HepG2 (cell line): ENCODE results near the gene NCMAP. TPM values are rescaled to one million over a fixed set of nuclear protein-coding genes. Genes with fewer than 3 reads are reported as not detected.

Experiments
- ATF1 ChIP-seq: IDR thresholded peaks from 2 replicates; pipeline ENCODE4 v1.6.1; 2016; ENCODE audit warnings: mild to moderate bottlenecking, control low read depth
- CHCHD3 ChIP-seq: sonication (generic); formaldehyde crosslinking; IDR thresholded peaks from 2 replicates; pipeline ENCODE4 v1.8.0; 2022; ENCODE audit warnings: mild to moderate bottlenecking, missing genetic modification reagents, moderate library complexity
- ERF ChIP-seq: IDR thresholded peaks from 2 replicates; pipeline ENCODE4 v1.6.1; 2018; ENCODE audit warnings: missing biosample characterization, missing genetic modification reagents
- FOXA3 ChIP-seq: IDR thresholded peaks from 2 replicates; pipeline ENCODE4 v1.6.1; 2016; ENCODE audit warnings: missing genetic modification reagents, missing compliant biosample characterization
- GATAD2A ChIP-seq: IDR thresholded peaks from 2 replicates; pipeline ENCODE4 v1.6.1; 2016
- ISX ChIP-seq: sonication (generic); formaldehyde crosslinking; conservative IDR thresholded peaks from 2 replicates; pipeline ENCODE4 v1.5.0; 2020; ENCODE audit warnings: missing genetic modification reagents
- MATR3 ChIP-seq: sonication (generic); formaldehyde crosslinking; IDR thresholded peaks from 2 replicates; pipeline ENCODE4 v1.4.0; 2020; ENCODE audit warnings: missing genetic modification reagents
- MYC ChIP-seq: sonication (generic); formaldehyde crosslinking; IDR thresholded peaks from 2 replicates; pipeline ENCODE4 v1.9.0; 2021; ENCODE audit warnings: missing genetic modification reagents, borderline replicate concordance
- POGZ ChIP-seq: sonication (generic); formaldehyde crosslinking; IDR thresholded peaks from 2 replicates; pipeline ENCODE4 v1.4.0; 2020; ENCODE audit warnings: mild to moderate bottlenecking, missing genetic modification reagents
- SOX6 ChIP-seq, 2 experiments: fragments of 450-650 bp in 1 of 2; sonication (generic) in 1 of 2; formaldehyde crosslinking in 1 of 2; IDR thresholded peaks; 2 replicates each; pipeline versions ENCODE4 v1.4.0 to v1.6.1; 2017 to 2020; ENCODE audit warnings: antibody characterized with exemption in 1 of 2, mild to moderate bottlenecking in 1 of 2, missing genetic modification reagents in 1 of 2
- ZC3H13 ChIP-seq: sonication (generic); formaldehyde crosslinking; IDR thresholded peaks from 2 replicates; pipeline ENCODE4 v1.8.1; 2023; ENCODE audit warnings: mild to moderate bottlenecking, missing genetic modification reagents, moderate library complexity
- ZMAT3 ChIP-seq: sonication (generic); formaldehyde crosslinking; conservative IDR thresholded peaks from 2 replicates; pipeline ENCODE4 v1.7.0; 2021; ENCODE audit warnings: missing genetic modification reagents
- ZMYM2 ChIP-seq: sonication (generic); formaldehyde crosslinking; IDR thresholded peaks from 2 replicates; pipeline ENCODE4 v1.8.0; 2022; ENCODE audit warnings: mild to moderate bottlenecking, missing genetic modification reagents
- ZNF331 ChIP-seq: sonication (generic); formaldehyde crosslinking; IDR thresholded peaks from 2 replicates; pipeline ENCODE4 v1.4.0; 2020; ENCODE audit warnings: missing genetic modification reagents
- ZNF430 ChIP-seq: sonication (generic); formaldehyde crosslinking; IDR thresholded peaks from 2 replicates; pipeline ENCODE4 v1.9.0; 2021; ENCODE audit warnings: mild to moderate bottlenecking, missing genetic modification reagents
- ZNF451 ChIP-seq: sonication (generic); formaldehyde crosslinking; IDR thresholded peaks from 2 replicates; pipeline ENCODE4 v1.5.0; 2020; ENCODE audit warnings: mild to moderate bottlenecking, missing genetic modification reagents
- ZNF605 ChIP-seq: sonication (generic); formaldehyde crosslinking; IDR thresholded peaks from 2 replicates; pipeline ENCODE4 v1.8.0; 2022; ENCODE audit warnings: mild to moderate bottlenecking, missing genetic modification reagents
- polyA plus RNA-seq, 8 experiments: library from polyadenylated mRNA; depleted of rRNA in 3 of 8; stranded (reverse) in 7 of 8; unstranded in 1 of 8; fragments of >200 nt; fragmentation: Illumina TruSeq in 4 of 8; extraction: Trizol in 4 of 8; gene quantifications; 2 replicates each; pipeline versions ENCODE4 v1.2.1 to v1.2.3, GENCODE V29; 2011 to 2016; ENCODE audit warnings: low read depth in 4 of 8, missing spikeins in 1 of 8, mixed read lengths in 1 of 8; ENCODE audit not compliant: insufficient read depth in 1 of 8
- total RNA-seq, 5 experiments: library from RNA; depleted of rRNA; stranded (reverse); fragments of >200 nt; fragmentation: Illumina TruSeq; extraction: Trizol; gene quantifications; 2 replicates each; pipeline ENCODE4 v1.2.3, GENCODE V29; 2016; ENCODE audit warnings: low read depth in 1 of 5
- TF ChIP-seq, protein P1 (sequence below): conservative IDR thresholded peaks from 2 replicates; pipeline ENCODE4 v1.6.1; 2018; ENCODE audit warnings: missing genetic modification reagents
- TF ChIP-seq, protein P2 (sequence below): sonication (generic); IDR thresholded peaks from 2 replicates; pipeline ENCODE4 v1.6.1; 2016; ENCODE audit warnings: low read depth, borderline replicate concordance
- TF ChIP-seq, protein P3 (sequence below): sonication (generic); formaldehyde crosslinking; IDR thresholded peaks from 2 replicates; pipeline ENCODE4 v1.4.0; 2020; ENCODE audit warnings: missing genetic modification reagents
- TF ChIP-seq, protein P4 (sequence below): IDR thresholded peaks from 2 replicates; pipeline ENCODE4 v1.6.1; 2012; ENCODE audit warnings: inconsistent platforms
- TF ChIP-seq, protein P5 (sequence below): sonication (generic); formaldehyde crosslinking; IDR thresholded peaks from 2 replicates; pipeline ENCODE4 v1.8.1; 2023; ENCODE audit warnings: mild to moderate bottlenecking, missing genetic modification reagents
- TF ChIP-seq, protein P6 (sequence below): sonication (generic); formaldehyde crosslinking; conservative IDR thresholded peaks from 2 replicates; pipeline ENCODE4 v1.8.0; 2022; ENCODE audit warnings: low read depth, missing genetic modification reagents

Gene NCMAP
- total and polyA plus RNA-seq, 2 of the 13 experiments (the other 11 are each of a cell fraction or from before 2014, with no cell fraction given) = 2.7 to 20.0 TPM

DNA sequence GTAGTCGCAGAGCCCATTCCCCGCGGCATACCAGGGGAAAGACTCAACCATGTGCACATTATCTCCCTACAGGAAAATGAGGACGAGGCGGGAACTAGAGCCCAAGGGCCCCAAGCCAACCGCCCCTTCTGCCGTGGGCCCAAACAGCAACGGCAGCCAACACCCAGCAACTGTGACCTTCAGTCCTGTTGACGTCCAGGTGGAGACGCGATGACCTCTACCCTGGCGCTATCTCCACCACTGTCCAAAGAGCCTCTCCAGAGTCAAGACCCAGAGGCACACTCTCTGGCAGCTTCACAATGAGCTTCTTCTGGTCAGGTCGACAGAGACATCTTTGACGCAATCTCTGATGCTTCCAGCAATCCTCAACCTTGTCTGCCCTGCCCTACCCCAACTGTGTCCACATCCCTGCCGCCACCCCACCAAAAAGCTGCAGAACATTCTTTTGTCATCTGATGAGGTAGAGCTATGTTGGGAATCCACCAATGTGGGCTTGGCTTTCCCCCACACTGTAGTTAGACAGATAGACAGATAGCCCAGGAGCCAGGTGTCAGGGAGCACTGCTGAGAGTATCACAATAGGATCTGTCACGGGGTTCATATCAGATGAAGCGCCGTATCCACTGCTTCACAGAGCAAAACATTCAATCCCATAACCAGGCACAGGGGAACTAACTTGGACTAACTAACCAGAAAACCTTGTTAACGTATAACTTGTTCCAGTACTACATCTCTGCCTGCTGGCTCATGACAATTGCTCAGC lies 49.8 kb downstream of the NCMAP start (continued):
- TF ChIP-seq, protein P1, sequence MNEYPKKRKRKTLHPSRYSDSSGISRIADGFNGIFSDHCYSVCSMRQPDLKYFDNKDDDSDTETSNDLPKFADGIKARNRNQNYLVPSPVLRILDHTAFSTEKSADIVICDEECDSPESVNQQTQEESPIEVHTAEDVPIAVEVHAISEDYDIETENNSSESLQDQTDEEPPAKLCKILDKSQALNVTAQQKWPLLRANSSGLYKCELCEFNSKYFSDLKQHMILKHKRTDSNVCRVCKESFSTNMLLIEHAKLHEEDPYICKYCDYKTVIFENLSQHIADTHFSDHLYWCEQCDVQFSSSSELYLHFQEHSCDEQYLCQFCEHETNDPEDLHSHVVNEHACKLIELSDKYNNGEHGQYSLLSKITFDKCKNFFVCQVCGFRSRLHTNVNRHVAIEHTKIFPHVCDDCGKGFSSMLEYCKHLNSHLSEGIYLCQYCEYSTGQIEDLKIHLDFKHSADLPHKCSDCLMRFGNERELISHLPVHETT = no peak
- TF ChIP-seq GATAD2A (CRISPR knock-in tag) (peak; percentile 63), ATF1 (no peak), SOX6 (IDR thresholded peaks at IDR 0.05) (no peak), SOX6 (CRISPR knock-in tag; IDR thresholded peaks at IDR 0.05) (peak; percentile 60), ZMYM2 (CRISPR knock-in tag) (0 out of 2 replicates have a peak, but pooled peaks have one; percentile 65), ZMAT3 (peak; percentile 78; the same call in 1 of the 2 replicates), ZNF605 (peak; percentile 67), ZC3H13 (CRISPR knock-in tag) (no peak; the same call in 1 of the 2 replicates), ERF (peak; percentile 51; the same call in 1 of the 2 replicates), ZNF430 (CRISPR knock-in tag) (peak; percentile 54; the same call in 1 of the 2 replicates), FOXA3 (CRISPR knock-in tag) (peak; percentile 39), POGZ (CRISPR knock-in tag) (peak; percentile 76; the same call in 1 of the 2 replicates), CHCHD3 (CRISPR knock-in tag) (0 out of 2 replicates have a peak, but pooled peaks have one; percentile 48), ZNF451 (CRISPR knock-in tag) (0 out of 2 replicates have a peak, but pooled peaks have one; percentile 49), MYC (CRISPR knock-in tag) (peak; percentile 33; the same call in 1 of the 2 replicates), ZNF331 (peak; percentile 58), MATR3 (CRISPR knock-in tag) (no peak), ISX (CRISPR knock-in tag) (no peak)
- TF ChIP-seq, protein P2, sequence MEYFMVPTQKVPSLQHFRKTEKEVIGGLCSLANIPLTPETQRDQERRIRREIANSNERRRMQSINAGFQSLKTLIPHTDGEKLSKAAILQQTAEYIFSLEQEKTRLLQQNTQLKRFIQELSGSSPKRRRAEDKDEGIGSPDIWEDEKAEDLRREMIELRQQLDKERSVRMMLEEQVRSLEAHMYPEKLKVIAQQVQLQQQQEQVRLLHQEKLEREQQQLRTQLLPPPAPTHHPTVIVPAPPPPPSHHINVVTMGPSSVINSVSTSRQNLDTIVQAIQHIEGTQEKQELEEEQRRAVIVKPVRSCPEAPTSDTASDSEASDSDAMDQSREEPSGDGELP = peak; percentile 71; the same call in 1 of the 2 replicates
- TF ChIP-seq, protein P3, sequence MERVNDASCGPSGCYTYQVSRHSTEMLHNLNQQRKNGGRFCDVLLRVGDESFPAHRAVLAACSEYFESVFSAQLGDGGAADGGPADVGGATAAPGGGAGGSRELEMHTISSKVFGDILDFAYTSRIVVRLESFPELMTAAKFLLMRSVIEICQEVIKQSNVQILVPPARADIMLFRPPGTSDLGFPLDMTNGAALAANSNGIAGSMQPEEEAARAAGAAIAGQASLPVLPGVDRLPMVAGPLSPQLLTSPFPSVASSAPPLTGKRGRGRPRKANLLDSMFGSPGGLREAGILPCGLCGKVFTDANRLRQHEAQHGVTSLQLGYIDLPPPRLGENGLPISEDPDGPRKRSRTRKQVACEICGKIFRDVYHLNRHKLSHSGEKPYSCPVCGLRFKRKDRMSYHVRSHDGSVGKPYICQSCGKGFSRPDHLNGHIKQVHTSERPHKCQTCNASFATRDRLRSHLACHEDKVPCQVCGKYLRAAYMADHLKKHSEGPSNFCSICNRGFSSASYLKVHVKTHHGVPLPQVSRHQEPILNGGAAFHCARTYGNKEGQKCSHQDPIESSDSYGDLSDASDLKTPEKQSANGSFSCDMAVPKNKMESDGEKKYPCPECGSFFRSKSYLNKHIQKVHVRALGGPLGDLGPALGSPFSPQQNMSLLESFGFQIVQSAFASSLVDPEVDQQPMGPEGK (CRISPR knock-in tag) = peak; percentile 54; the same call in 1 of the 2 replicates
- TF ChIP-seq, protein P4, sequence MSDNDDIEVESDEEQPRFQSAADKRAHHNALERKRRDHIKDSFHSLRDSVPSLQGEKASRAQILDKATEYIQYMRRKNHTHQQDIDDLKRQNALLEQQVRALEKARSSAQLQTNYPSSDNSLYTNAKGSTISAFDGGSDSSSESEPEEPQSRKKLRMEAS = peak; percentile 86
- TF ChIP-seq, protein P5, sequence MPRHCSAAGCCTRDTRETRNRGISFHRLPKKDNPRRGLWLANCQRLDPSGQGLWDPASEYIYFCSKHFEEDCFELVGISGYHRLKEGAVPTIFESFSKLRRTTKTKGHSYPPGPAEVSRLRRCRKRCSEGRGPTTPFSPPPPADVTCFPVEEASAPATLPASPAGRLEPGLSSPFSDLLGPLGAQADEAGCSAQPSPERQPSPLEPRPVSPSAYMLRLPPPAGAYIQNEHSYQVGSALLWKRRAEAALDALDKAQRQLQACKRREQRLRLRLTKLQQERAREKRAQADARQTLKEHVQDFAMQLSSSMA = peak; percentile 79
- TF ChIP-seq, protein P6, sequence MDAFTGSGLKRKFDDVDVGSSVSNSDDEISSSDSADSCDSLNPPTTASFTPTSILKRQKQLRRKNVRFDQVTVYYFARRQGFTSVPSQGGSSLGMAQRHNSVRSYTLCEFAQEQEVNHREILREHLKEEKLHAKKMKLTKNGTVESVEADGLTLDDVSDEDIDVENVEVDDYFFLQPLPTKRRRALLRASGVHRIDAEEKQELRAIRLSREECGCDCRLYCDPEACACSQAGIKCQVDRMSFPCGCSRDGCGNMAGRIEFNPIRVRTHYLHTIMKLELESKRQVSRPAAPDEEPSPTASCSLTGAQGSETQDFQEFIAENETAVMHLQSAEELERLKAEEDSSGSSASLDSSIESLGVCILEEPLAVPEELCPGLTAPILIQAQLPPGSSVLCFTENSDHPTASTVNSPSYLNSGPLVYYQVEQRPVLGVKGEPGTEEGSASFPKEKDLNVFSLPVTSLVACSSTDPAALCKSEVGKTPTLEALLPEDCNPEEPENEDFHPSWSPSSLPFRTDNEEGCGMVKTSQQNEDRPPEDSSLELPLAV (CRISPR knock-in tag) = no peak
